ENCODE data around the gene FOXG1.

Gene FOXG1

DNA sequence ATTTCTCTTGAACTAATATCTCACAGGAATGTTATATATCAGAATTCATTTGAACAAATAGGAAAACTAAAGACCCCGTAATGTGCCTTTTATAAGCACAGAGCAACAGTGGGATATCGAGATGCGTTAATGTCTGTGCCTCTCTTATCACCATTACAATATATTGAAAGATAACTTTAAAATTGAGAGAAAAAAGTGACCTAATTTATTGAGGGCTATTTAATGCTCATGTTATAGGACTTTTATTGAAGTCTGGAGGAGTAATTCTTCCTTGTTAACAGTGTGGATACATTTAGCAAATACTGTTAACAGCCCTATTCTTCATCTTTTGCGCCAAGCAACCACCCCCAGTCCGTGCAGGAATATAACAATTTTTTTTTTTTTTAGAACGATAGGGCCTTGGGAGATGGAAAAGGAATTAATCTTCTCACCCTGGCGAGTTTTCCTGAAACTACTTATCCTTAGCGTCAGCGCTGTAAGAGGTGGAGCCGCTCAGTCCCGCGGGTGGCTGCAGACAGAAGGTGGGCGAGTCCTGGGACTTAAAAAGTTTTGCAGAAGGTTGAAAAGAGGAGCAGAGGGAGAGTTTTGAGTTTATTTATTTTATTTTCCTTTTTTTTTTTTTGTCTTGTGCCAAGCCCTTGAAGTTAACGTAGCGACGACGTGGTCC is 11.0 kb downstream of the FOXG1 start:
- DNase-seq: peak; percentile 68

DNA sequence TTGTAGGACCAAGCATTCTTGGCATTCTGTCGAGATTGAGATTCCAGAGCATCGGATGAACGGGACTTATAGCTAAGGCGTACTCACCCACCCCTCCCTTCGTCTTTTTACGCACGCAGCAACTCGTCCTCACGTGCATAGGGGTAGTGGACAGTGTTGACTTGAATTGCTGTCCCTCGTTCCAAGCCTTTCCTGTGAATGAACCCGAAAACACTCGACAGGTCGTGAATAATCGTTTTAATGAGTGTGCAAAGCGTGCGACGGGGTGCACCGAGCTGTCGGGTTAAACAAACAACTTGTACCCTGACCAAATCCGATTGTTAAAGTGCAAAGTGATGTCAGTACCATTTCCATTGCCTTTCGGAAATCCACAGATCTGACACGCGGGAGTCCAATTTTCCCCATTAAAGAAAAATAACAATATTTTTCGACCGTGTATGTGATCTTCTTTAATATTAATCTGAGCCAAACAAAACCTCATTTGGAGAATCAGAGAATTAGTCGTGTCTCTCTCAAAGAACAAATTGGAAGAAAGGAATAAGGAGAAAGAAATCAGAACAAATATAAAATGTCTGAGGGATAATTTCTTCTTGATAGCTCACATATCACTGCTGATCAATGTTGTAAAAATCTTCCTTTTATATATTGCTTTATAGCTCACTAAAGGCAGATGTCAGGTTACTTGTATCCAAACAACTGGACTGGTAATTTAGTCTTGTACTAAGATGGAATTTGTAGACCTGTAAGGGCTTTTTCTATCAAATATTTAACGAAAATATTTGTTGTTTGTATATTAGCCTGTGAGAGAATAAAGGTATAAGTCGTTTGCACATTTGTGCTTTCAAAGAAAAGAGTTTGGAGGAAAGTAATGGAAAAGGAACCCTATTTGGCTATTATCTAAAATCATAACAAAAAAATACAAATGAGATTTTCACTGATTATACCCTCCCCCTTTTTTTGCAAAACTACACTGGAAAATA is 11.8 kb downstream of the FOXG1 start:
- peak; percentile 66 for DNase-seq

DNA sequence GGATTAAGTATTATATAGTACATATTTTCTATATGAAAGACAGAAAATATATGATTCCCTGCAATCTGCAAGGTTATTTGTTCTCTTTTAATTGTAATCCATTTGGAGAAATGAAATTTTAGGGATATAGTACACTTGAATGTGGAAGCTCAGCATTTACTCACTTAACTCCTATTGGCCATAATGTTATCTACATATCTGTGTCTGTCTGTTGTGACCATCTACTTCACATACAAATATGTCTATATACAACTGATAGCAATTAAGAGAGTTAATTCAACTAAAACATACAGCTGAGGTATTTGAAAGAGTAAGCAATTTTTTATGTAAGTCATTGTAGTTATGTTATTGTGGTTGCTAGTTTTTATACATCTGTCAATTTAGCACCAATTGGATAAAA is 12.9 kb downstream of the FOXG1 start:
- DNase-seq: no peak

DNA sequence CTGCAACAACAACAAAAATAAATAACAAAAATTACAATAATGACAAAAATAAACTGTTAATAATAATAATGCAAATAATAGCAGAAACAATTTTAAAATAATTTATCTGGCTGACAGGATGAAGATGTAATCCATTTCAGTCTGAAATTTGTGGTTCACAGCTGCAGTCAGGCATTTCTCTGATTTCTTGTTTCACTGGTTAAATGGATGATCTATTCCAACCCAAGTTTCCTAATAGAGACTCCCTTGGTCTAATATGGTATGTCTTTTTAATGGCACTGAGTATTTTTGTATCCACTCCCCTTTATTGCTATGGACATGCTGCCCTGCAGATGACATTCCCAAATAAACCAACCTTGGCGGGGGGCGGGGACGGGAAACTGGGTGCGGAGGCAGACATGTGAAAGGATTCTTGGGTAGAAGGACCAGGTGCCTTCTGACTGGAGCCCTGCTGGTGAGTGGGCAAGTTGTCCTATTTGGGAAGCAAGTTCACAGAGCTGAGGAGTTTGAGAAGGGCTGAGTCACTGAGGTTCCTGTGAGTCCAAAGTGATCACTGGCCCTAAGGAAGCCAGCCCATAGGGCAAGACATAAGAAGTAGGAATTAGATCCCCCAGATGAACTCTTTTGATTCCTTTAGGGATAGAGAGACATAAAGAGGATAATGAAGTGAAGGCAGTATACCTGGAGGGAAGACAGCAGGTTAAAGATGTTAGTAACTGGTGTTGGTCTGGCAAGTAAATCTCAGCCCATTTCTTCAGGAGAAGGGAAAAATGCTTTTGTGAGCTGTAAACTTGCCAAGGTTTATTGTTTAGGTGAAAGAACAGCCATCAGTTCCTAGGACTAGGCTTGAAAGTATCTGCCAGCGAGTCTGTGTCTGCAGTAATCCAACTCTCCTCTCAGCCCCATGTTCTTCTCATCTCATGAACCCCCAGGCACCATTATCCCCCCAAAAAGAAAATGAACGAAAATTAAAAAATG is 14.5 kb downstream of the FOXG1 start:
- no peak for DNase-seq

DNA sequence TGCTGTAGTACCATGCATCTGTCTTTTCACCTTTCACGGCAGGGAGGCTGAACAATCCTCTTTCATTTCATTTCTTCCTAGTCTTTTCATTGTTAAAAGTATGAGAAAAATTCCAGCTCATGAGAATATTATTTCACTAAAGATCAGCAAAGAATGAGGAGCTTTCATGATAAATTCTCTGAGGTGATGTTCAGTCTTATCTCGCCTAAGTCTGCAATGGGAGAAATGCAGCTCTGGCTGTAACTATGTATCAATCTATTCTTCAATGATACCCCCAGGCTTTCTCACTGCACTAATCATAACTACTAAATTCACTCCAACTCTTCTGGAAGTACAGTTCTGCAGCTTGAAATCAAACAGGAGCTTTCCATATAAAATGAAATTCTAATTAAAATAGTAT is 15.7 kb downstream of the FOXG1 start:
- DNase-seq: no peak

DNA sequence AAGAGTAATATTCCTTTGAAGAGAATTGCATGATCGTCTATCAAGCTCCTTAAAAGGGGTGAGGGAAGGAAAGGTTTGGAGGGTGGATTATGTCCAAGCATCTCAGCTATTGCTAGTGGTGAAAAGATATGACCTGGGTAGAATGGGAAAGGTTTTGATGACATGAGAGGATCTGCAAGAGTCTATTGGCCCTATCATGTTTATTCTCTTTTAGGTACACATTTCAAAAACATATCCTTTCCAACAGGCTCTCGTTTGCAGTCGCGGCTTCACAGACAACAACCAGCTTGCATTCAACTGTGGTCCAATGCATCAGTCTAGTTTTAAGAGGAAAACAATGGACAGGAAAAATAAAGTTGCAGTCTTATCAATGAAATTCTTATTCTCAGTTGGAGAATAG is 17.1 kb downstream of the FOXG1 start:
- DNase-seq: no peak

DNA sequence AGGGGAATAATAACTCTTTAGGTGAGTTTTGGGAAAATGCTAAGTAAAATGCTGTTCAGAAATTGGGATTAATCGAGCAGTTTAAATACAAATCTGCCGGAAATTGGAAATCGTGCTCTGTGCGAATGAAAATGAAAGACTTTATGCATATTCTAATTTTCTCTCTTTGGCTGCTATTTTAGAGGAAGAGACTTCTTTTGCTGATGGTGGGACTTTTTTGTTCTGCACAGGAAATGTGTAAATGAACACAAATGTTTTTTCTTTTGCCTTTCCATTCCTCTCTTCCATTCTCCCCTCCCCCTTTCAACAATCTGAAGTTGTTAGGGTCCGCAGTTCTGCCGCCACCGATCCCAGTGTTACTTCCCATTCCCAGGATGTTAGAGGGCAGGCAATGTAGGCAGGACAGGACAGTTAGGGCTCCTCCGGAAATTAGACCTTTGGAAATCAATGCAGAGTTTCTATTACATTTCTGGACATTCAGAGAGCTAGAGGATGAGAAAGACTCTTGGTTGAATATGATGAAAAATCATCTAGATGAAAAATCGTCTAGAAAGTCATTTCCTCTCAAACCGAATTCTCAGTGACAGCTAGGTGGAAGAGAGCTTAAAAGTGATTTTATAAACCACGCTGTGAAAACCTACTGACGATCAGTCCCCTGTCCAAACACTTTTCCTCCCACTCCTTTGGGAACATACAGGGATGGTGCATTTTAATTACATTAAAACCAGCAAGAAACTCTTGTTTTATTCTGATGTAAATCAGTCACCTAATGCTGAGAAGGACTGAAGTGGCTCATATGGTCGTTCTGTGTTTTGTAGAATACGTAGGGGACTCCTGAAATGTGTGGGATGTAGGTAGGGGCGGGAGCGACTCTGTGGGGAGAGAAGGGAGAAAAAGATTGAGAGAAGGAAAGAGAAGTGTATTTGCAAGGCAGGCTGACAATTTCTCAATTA is 17.8 kb downstream of the FOXG1 start:
- DNase-seq: no peak

DNA sequence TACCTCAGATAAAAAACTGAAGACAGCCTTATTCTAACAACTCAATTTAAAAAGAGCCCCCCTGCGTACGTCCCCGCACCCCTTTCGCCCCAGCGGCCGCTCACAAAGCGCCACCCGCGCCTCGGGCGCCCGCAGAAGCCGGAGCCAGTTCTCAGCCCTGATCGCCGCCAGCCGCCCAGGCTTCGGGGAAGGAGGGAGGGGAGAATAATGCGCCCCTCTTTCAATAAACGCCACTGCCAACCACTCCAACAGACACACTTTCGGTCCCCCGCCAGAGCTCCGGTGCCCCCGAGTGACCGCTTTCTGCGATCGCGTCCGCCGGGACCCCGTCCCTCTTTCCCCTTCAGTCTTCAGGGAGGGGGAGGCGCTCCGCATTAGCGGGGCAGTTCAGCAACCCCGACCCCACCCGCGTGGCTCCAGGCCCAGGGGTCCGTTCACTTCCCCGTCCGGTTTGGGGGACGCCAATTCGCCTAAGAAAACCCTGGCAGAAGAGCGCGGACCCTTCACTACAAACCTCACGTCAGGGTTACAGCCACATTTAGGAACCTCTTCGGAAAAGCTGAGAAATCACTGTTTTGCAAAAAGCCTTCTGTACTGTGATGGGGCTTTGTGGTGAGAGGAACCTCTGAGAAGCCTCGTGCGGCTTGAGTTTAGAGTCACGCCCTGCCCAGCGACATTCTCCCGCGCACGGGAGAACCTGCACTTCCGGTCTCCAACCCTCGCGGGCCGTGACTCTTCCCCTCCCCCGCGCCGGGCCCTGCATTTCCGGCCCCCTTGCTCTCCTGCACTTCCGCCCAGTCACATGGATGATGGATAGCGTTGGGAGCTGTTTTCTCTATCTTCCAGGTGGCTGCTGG is 18.7 kb downstream of the FOXG1 start:
- no peak for DNase-seq

DNA sequence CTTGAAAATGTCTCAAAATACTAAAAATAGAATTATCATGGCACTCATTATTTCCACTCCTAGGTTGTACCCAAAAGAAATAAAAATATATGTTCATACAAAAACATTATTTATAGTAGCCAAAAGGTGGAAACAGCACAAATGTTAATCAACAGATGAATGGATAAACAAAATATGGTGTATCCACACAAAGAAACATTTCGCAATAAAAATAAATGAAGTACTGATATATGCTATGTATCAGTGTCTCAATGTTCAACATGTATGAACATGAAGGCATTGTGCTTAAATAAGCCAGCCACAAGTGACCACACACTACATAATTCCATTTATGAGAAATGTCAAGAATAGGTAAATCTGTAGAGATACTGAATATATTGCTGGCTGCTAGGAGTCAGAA is 40.9 kb downstream of the FOXG1 start:
- DNase-seq: no peak

DNA sequence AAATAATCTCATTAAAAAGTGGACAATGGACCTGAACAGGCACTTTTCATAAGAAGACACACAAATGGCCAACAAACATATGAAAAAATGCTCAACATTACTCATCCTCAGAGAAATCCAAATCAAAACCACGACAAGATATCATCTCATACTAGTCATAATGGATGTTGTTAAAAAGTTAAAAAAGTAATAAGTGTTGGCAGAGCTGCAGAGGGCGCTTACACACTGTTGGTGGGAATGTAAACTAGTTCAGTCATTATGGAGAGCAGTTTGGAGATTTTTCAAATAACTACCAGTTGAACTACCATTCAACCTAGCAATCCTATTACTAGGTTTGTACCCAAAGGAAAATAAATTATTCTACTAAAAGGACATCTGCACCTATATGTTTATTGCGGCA is 47.2 kb downstream of the FOXG1 start:
- DNase-seq: peak; percentile 23
